ENCODE measurements around the gene UBAC2.
"Not testable (repeated sequence)": the region's sequence is repeated elsewhere in the genome, so short reads cannot be mapped to it uniquely, and the experiment has no call there.

UBAC2 gene

GRCh38 chr13:99406799-99407201 is 206.1 kb downstream of the UBAC2 start:
- no peak for DNase-seq (ENCODE audit: low read depth, low spot score)
- no peak overlapping the region for H3K4me3 ChIP-seq (ENCODE audit: low read depth, low read length)
- POLR2A ChIA-PET: no interaction called here
- CTCF ChIA-PET: no interaction called here
- no peak for TF ChIP-seq CTCF (IDR thresholded peaks at IDR 0.05; ENCODE audit: insufficient read depth, low read length, missing control alignments)

- ChIA-PET CTCF (interaction anchor here (0.8 to 2.3 kb wide), 2 partner anchors 138 to 232 kb away, joined by 3 to 9 read pairs; no protein-coding TSS in a partner anchor), POLR2A (no interaction called here)
- no peak for DNase-seq (ENCODE audit: low read depth, low spot score)
- H3K4me3 ChIP-seq (ENCODE audit: low read depth, low read length): no peak overlapping the region
- TF ChIP-seq CTCF (IDR thresholded peaks at IDR 0.05; ENCODE audit: insufficient read depth, low read length, missing control alignments): no peak
Measured at GRCh38 chr13:99407906-99408702, 207.4 kb downstream of the UBAC2 start.

- no peak overlapping the region for H3K4me3 ChIP-seq (ENCODE audit: low read depth, low read length)
- no peak for TF ChIP-seq CTCF (IDR thresholded peaks at IDR 0.05; ENCODE audit: insufficient read depth, low read length, missing control alignments)
- no peak for DNase-seq (ENCODE audit: low read depth, low spot score)
- ChIA-PET POLR2A (no interaction called here), CTCF (interaction anchor here (1.0 to 2.3 kb wide), 2 partner anchors 48 to 139 kb away, joined by 3 to 9 read pairs; no protein-coding TSS in a partner anchor)
Measured at GRCh38 chr13:99408703-99409000, 208.0 kb downstream of the UBAC2 start.

- DNase-seq (ENCODE audit: low read depth, low spot score); POLR2A ChIA-PET; H3K4me3 ChIP-seq (ENCODE audit: low read depth, low read length): not testable (repeated sequence)
- CTCF ChIA-PET: interaction anchor here (1.0 to 2.3 kb wide), 2 partner anchors 47 to 140 kb away, joined by 3 to 9 read pairs; no protein-coding TSS in a partner anchor
Measured at GRCh38 chr13:99409461-99410083, 208.9 kb downstream of the UBAC2 start.

- CTCF ChIA-PET: interaction anchor here (2.3 kb wide), 1 partner anchor 141 kb away, joined by 9 read pairs; no protein-coding TSS in a partner anchor
- POLR2A ChIA-PET; DNase-seq (ENCODE audit: low read depth, low spot score); H3K4me3 ChIP-seq (ENCODE audit: low read depth, low read length): not testable (repeated sequence)
Measured at GRCh38 chr13:99410646-99411475, 210.2 kb downstream of the UBAC2 start.

GRCh38 chr13:99412856-99413255 is 212.2 kb downstream of the UBAC2 start:
- ChIA-PET POLR2A (no interaction called here), CTCF (interaction anchor here (2.0 kb wide), 1 partner anchor 23 kb away, joined by 16 read pairs; no protein-coding TSS in a partner anchor)
- no peak for TF ChIP-seq CTCF (IDR thresholded peaks at IDR 0.05; ENCODE audit: insufficient read depth, low read length, missing control alignments)
- no peak for DNase-seq (ENCODE audit: low read depth, low spot score)
- H3K4me3 ChIP-seq (ENCODE audit: low read depth, low read length): no peak overlapping the region

Measured in AG04449 (cell line).